ENCODE measurements around the gene C1QTNF2.

- TF ChIP-seq, protein P1, sequence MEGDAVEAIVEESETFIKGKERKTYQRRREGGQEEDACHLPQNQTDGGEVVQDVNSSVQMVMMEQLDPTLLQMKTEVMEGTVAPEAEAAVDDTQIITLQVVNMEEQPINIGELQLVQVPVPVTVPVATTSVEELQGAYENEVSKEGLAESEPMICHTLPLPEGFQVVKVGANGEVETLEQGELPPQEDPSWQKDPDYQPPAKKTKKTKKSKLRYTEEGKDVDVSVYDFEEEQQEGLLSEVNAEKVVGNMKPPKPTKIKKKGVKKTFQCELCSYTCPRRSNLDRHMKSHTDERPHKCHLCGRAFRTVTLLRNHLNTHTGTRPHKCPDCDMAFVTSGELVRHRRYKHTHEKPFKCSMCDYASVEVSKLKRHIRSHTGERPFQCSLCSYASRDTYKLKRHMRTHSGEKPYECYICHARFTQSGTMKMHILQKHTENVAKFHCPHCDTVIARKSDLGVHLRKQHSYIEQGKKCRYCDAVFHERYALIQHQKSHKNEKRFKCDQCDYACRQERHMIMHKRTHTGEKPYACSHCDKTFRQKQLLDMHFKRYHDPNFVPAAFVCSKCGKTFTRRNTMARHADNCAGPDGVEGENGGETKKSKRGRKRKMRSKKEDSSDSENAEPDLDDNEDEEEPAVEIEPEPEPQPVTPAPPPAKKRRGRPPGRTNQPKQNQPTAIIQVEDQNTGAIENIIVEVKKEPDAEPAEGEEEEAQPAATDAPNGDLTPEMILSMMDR (conservative IDR thresholded peaks at IDR 0.05; ENCODE audit: low read depth, low read length) = no peak
- no peak for TF ChIP-seq MAFK (IDR thresholded peaks at IDR 0.05; ENCODE audit: low read depth, low read length)
- TF ChIP-seq MXI1 (IDR thresholded peaks at IDR 0.05; ENCODE audit: borderline replicate concordance, low read depth, low read length) = no peak
- TF ChIP-seq CEBPB (IDR thresholded peaks at IDR 0.05; ENCODE audit: low read depth, low read length) = no peak
- TF ChIP-seq RFX5 (IDR thresholded peaks at IDR 0.05; ENCODE audit: low read depth, low read length) = no peak
- no peak for TF ChIP-seq MAZ (IDR thresholded peaks at IDR 0.05; ENCODE audit: borderline replicate concordance, low read depth, low read length)
- no peak for TF ChIP-seq POLR2A (IDR thresholded peaks at IDR 0.05; ENCODE audit: low read depth, low read length)
These were observed 27.9 kb downstream of the C1QTNF2 start for GRCh38 chr5:160342413-160342941.
